ENCODE data around the gene MRC2.
A peak's percentile ranks its signal among the peaks of the same experiment; 100 is the strongest.

The MRC2 gene

DNA sequence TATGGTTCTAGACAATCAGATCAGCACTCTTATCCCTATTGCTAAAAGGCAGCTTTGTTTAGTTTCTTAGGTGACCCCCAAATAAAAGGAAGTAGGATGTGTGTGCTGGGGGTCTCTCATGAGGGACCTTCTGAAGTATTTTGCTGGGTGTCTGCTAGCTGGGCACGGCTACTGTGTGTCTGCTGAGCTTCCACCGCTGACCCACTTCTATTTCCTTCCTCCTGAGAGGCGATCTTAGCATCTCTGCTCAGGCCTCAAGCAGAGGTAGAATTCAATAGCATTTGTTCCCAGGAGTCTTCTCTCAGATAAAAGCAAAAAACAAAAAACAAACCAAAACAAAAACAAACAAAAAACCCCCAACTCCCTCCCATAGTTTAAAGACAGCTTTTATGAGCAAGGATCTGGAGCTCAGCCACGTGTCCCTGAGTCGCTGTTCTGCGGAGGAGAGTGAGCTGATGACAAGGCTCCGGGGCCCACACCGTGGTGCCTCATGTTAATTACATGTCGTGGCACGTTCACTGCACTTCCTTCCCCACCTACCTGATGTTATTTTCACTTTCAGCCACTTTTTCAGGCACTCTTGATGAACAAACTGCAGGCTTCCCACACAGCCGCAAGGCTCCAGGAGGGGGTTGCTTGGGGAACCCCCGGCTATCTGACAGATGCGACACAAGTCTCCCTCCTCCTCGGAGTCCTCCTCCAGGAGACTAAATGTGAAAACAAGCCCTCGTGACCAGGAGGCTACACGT is 97.1 kb downstream of the MRC2 start:
- DNase-seq, result peak; percentile 26 to 76 (median 44)

GRCh38 chr17:62725791-62726249 is 98.3 kb downstream of the MRC2 start:
- no peak for DNase-seq

DNA sequence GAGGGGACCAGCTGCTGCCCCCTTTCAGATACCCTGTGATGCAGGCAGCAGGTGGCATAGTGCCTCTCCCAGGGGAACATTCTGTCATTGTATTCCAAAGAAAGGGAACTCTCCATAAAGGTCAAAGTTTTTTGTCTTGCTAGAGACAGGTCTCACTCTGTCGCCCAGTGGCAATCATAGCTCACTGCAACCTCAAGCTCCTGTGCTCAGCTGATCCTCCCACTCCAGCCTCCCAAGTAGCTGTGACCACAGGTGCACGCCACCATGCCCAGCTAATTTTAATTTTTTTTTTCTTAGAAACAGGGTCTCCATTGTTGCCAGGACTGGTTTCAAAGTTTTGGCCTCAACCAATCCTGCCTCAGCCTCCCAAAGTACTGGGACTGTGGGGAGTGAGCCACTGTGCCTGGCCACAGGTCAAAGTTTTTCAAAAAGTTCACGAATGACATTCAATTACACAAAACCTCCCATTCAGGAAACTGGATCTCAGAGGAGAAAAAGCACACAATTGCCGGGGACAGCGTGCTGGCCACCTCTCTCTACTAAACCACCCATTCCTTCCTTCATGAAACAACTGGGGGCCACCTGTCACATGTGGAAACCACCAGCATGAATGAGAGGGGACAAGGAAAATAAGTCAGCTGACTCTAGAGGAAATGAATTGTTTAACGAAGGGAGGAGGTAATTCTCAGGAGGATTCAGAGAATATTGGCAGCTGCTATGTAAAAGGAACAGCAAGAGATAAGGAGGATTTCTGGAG is 100.6 kb downstream of the MRC2 start:
- DNase-seq, result no peak

- no peak for DNase-seq
Observed at GRCh38 chr17:62732125-62732524, 104.7 kb downstream of the MRC2 start.

DNA sequence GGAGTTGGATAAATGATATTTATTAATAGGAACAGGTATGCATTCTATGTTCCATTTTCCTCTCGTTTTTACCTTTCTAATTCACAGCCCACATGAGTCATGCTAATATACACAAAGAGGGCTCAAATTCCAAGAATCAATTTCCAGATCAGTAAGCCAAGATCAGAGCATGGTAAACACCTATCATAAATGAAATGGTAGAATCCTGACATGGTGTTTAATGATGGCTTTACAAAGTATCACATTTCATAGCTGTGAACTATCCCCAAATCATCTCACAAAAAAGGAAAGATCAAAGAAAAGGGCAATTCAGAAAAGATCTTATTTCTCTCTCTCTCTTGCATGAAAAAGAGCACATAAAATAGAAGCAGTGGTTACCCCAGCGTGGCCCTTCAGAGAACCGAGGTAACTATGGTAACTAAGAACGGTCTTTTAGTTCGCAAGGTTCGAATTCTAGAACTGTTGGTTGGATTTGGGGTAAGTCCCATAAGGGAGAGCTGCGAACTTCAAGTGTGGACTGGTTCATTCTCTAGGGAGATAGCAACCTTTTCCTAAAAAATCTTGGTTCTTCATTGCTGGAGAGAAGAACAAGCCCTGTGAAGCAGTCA is 107.7 kb downstream of the MRC2 start:
- no peak for DNase-seq

GRCh38 chr17:62737513-62737912 is 110.0 kb downstream of the MRC2 start:
- no peak for DNase-seq

GRCh38 chr17:62738281-62738680 is 110.8 kb downstream of the MRC2 start:
- DNase-seq, result no peak

GRCh38 chr17:62739645-62740388 is 112.3 kb downstream of the MRC2 start:
- no peak for DNase-seq

- DNase-seq, result peak in 1 of 5 donors; percentile 43
Observed at GRCh38 chr17:62741290-62741689, 113.8 kb downstream of the MRC2 start.
